ENCODE data around the gene CDK3. TPM values are rescaled to one million over a fixed set of nuclear protein-coding genes. Genes with fewer than 3 reads are reported as not detected.

CDK3 gene
- total and polyA plus RNA-seq, 9 of the 15 experiments (the other 6 are each of a cell fraction or from before 2014, with no cell fraction given) = 0.55 to 8.2 (median 4.7) TPM

GRCh38 chr17:75978938-75979704 lies 21.5 kb upstream of the CDK3 start, which contains the start of the genes ACOX1 and TEN1 (continued):
- TF ChIP-seq E2F8 (IDR thresholded peaks at IDR 0.05; ENCODE audit: low read depth, partially characterized antibody) (peak; percentile 16), PCBP1 (IDR thresholded peaks at IDR 0.05; ENCODE audit: low read depth, low read length, poor library complexity, severe bottlenecking) (peak; percentile 81), ETV1 (tag; conservative IDR thresholded peaks at IDR 0.05; ENCODE audit: low read depth) (peak; percentile 65; the same call in 1 of the 2 replicates), ZEB2 (IDR thresholded peaks at IDR 0.05) (peak; percentile 8; the same call in 1 of the 2 replicates), KDM1A (IDR thresholded peaks at IDR 0.05) (0 out of 4 replicates have a peak, but pooled peaks of 1 of the 2 experiments have one; percentile 17), MAX (CRISPR knock-in tag; IDR thresholded peaks at IDR 0.05) (0 out of 2 replicates have a peak, but pooled peaks have one; percentile 46), MAZ (CRISPR knock-in tag; conservative IDR thresholded peaks at IDR 0.05 in 1 of 2, IDR thresholded peaks at IDR 0.05 in 1 of 2) (peak; percentile 86 to 91), ARNT (IDR thresholded peaks at IDR 0.05) (peak in 1 of 2 experiments; percentile 50; a peak in 2 of 4 replicates), PML (IDR thresholded peaks at IDR 0.05; ENCODE audit: low read length) (peak; percentile 86), CBX3 (IDR thresholded peaks at IDR 0.05; ENCODE audit: borderline replicate concordance in 1 of 2, low read length in 2 of 2) (peak in 1 of 2 experiments; percentile 21; a peak in 1 of 3 replicates), HMGN3 (IDR thresholded peaks at IDR 0.05; ENCODE audit: borderline replicate concordance, extremely low read depth, insufficient read length, low read depth, low read length) (peak; percentile 71), FOXK2 (conservative IDR thresholded peaks at IDR 0.05 in 1 of 2, IDR thresholded peaks at IDR 0.05 in 1 of 2; ENCODE audit: low read depth in 2 of 2) (peak in 1 of 2 experiments; percentile 85; a peak in 2 of 4 replicates), KLF6 (CRISPR knock-in tag; IDR thresholded peaks at IDR 0.05; ENCODE audit: borderline replicate concordance) (peak; percentile 65; the same call in 1 of the 2 replicates), ATF7 (IDR thresholded peaks at IDR 0.05) (peak; percentile 66; the same call in 1 of the 2 replicates), ERF (CRISPR knock-in tag; IDR thresholded peaks at IDR 0.05) (0 out of 2 replicates have a peak, but pooled peaks have one; percentile 33), SMAD1 (IDR thresholded peaks at IDR 0.05; ENCODE audit: low read depth, low read length, partially characterized antibody) (peak; percentile 83), CTBP1 (IDR thresholded peaks at IDR 0.05; ENCODE audit: borderline replicate concordance) (peak; percentile 45), MYC (IDR thresholded peaks at IDR 0.05; ENCODE audit: low read depth, low read length) (peak; percentile 44; the same call in 1 of the 2 replicates), MYC (CRISPR knock-in tag; IDR thresholded peaks at IDR 0.05; ENCODE audit: borderline replicate concordance, low read depth) (no peak; the same call in 1 of the 2 replicates), RAD51 (IDR thresholded peaks at IDR 0.05; ENCODE audit: borderline replicate concordance, low read depth) (peak; percentile 100), PBX2 (CRISPR knock-in tag; IDR thresholded peaks at IDR 0.05; ENCODE audit: low read depth) (peak; percentile 92), PBX2 (tag; conservative IDR thresholded peaks at IDR 0.05; ENCODE audit: low read depth) (peak; percentile 95)

Measured in K562 (cell line).